GM18507 (cell line): ENCODE measurements around the gene ITIH5.

Experiments used
- DNase-seq: peaks from one replicate; pipeline ENCODE4 v3.0.0; 2011; ENCODE audit warnings: low read depth; ENCODE audit not compliant: insufficient read length; ENCODE audit errors: extremely low spot score
- FAIRE-seq: peaks from 2 replicates; lab custom pipeline; 2011; peaks lifted over from hg19 to GRCh38; lab: Jason Lieb, UNC

Gene ITIH5

GRCh38 chr10:7538970-7539654 is 127.7 kb downstream of the ITIH5 start:
- FAIRE-seq: no peak
- DNase-seq: no peak

DNA sequence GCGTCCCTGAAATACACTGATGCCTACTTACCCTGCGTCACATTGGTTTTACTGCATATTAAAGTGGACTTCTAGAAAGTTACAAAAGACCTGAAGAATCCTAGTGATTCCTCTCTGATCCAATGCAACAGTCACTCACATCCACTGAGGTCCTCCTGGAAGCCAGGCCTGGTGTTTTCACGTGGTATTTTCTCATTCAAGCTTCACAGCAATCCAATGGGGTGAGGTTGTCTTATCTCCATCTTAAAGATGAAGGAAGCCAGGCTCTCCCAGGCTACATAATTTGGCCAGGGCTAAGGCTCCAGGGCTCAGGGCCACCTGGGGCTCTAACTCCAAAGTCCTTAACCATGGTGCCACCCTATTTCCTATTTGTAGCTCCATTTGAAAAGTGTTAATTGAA is 129.6 kb downstream of the ITIH5 start:
- FAIRE-seq: no peak
- DNase-seq: no peak

DNA sequence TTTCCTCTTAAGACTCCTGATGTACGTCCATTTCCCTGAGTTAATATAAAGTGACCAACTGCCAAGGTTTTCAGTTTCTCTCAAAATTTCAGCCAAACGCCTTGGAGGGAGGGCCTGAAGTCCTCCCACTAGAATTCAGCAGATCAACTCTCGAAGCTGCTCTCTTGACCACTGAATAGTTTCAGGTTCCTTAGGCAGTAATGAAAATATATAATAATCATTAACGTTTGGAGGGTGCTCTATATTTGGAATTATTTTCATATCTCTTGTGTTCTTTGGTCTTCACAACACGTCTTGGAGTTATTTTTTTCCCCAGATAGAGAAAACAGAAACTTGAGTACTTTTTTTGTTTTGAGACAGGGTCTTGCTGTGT is 132.3 kb downstream of the ITIH5 start:
- DNase-seq: no peak
- FAIRE-seq: peak; percentile 77

DNA sequence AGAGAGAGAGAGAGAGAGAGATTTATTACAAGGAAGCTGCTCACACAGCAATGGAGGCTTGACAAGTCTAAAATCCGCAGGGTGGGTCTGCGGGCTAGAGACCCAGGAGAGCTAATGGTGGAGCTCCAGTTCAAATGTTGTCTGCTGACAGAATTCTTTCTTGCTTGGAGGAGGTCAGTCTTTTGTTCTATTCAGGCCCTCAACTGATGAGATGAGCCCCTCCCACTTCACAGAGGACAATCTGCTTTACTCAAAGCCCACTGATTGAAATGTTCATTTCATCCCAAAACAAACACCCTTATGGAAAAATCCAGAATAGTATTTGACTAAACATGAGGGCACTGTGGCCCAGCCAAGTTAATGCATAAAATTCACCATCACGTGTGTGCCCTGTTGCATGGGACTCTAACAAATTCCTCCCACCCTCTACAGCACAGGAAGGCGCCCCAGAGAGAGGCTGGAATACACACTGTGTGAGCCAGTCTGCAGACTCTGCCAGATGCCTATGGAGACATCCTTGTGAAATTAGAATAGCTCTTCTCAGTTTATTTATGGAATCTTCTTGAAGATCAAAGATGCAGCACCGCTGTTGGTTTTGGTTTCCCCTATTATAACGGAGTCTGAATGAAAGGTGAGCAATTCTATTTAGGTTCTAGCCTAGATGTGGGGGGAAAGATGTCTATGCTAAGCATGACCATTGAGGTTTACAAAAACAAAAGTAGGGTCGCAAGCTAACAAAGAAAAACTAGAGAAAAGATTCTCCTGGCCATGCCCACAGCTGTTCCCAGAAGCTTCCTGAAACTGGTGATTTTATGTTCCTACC is 132.9 kb downstream of the ITIH5 start:
- no peak for FAIRE-seq
- no peak for DNase-seq

DNA sequence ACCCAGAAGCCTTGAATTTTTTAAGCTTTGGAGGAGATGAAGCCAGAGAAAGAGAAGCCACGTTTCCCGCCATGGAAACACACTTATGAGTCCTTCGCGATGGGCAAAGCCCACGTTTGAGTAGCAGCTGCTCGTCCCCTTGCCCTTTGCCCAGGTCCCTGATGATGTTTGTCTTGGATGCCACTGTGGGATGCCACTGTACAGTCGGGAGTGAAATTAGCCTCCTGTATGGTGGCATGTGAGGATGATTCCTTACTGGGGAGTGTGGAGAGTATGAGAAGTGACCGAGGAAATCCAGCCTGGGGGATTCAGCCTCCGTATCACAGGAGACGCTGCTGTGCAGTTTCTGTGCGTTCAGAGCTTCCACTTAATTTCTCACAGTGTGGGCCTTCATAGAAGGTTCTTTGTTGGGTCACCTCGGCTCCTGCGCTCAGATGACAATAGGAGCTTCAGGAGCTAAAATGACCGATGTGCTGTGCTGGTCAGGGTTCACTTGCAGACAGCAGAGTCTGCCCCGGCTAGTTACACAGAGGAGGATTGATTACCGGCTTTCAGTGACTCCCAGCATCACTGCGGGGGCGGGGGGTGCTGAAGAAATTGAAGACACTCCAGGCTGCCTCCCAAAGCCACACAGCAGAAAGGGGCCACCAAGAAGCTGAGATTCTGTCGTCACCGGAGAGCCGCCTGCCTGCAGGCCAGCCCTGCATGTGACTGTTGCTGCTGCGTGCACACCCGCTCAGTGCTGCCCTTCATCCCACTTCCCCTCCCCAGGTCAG is 133.9 kb downstream of the ITIH5 start:
- FAIRE-seq (no peak), DNase-seq (no peak)

- FAIRE-seq (no peak), DNase-seq (no peak)
These were observed 137.1 kb downstream of the ITIH5 start for GRCh38 chr10:7529638-7530037.

GRCh38 chr10:7527468-7527867 is 139.3 kb downstream of the ITIH5 start:
- no peak for DNase-seq

DNA sequence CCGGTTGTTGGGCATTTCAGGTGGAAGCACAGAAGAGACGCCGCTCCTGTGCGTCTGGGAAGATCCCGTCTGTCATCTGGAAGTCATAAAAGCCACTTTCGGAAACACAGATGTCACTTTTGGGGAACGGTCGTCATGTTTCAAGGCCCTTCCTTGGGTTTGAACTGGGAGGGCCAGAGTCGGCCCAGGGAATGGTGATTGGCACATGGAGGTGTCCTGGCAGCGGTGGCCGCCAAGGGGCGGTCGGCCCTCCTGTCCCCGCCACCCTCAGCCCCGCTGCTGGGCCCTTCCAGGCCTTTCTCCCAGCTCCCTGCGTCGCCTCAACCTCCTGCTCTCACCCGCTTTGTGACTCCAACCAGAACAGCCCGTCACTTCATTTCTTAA is 140.8 kb downstream of the ITIH5 start:
- DNase-seq (no peak), FAIRE-seq (no peak)

More at GRCh38 chr10:7527468-7527867, 139.3 kb downstream of the ITIH5 start:
- FAIRE-seq: no peak

DNA sequence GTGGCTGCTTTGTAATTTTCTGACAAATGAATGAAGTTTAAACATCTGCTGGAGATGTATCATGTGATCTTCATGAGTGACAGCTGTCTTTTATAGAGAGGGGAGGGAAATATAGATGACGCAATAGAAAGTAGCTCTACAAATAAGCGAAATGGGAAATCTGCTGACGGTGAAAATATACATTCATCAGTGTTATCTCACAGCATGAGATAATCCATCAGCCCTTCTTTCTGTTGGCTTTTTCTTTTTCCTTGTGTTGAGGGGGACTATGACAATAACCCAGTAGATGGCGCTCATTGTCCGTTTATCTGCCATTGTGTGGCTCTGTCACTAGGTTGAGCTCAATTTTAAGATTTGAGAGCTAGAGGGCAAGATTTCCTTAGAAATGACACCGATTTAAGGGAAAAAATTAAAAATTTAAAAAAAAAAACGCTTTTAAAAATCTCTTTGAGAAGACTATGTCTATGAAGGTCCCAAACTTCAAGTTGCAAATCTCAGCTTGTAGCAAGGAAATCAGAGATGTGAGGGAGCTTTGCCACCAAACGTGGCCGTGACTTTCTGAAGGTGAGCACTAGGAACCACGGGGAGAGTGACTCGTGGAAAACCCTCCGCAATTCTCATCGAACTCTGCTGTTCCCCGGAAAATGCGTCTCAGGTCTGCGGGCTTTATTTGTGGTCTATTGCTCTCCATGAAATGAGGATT is 141.3 kb downstream of the ITIH5 start:
- peak; percentile 39 for DNase-seq
- FAIRE-seq: peak; percentile 93

DNA sequence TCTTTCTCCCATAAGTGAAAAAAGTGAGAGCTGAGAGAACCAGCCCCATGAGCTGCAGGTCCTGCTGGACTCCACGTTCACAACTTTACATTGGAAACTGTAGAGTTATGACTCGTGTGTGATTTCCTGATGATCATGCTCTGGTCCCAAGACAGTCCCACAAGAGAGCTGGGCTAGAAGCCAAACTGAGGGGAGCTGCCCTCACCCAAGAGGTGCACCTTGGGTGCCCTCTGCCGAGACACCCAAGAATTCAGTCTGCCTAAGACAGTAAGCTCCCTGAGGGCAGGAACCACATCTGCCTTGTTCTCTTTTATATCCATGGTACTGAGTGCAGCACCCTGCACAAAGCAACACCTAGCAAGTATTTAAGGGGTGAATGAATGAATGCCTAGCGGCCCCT is 143.1 kb downstream of the ITIH5 start:
- FAIRE-seq (no peak), DNase-seq (no peak)

- FAIRE-seq (peak; percentile 74), DNase-seq (peak; percentile 45)
These were observed 146.0 kb downstream of the ITIH5 start for GRCh38 chr10:7520507-7521485.

DNA sequence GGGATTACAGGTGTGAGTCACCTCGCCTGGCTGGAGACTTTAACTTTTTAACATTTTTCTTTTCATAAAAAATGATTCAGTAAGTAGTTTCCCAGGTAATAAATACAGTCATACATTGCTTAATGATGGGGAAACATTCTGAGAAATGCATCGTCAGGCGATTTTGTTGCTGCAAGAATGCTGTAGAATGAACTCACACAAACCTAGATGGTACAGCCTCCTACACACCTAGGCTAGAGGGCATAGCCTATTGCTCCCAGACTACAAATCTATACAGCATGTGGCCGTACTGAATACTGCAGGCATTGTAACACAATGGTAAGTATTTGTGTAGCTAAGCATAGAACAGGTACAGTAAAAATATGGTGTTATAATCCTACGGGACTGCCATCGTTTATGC is 147.4 kb downstream of the ITIH5 start:
- FAIRE-seq (no peak), DNase-seq (no peak)

GRCh38 chr10:7518693-7519092 is 148.1 kb downstream of the ITIH5 start:
- FAIRE-seq: no peak
- no peak for DNase-seq

DNA sequence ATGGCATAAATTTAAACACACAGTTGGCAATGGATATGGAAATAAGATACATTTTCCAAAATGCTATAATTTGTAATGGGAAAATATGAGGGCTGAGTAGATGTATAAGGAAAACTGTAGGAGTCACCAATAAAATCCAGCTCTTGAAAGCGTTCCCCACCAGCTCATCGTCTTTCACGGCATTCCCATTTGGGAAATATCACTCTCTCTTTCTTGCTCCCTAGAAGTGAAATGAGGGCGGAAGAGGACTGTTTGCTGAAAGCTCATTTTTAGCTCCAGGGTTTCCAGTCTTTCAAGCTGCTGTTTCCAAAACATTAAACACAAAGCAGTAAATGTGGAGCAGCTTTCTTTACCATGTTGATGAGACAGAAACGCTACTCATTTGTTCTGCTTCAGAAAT is 151.3 kb downstream of the ITIH5 start:
- FAIRE-seq (no peak), DNase-seq (no peak)

DNA sequence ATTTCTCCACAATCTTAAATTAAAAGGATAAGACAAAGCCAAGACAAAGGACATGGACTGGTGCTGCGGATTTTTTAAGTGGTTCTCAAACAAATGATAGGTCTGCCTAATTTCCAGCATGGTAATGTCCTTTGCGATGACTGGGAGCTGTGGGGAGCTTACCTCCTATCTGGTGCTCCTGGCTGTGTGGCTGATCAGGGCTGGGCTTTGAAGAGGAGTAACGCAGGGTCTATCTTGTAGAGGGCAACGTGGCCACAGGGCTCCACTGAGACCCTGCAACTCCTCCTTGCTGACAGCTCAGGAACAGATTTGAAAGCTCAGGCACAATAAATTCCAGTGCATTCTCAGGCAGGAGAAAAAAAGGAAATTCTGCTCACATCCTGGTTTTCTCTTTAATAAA is 152.8 kb downstream of the ITIH5 start:
- DNase-seq (no peak), FAIRE-seq (no peak)

GRCh38 chr10:7513455-7513854 is 153.3 kb downstream of the ITIH5 start:
- FAIRE-seq: no peak
- no peak for DNase-seq

DNA sequence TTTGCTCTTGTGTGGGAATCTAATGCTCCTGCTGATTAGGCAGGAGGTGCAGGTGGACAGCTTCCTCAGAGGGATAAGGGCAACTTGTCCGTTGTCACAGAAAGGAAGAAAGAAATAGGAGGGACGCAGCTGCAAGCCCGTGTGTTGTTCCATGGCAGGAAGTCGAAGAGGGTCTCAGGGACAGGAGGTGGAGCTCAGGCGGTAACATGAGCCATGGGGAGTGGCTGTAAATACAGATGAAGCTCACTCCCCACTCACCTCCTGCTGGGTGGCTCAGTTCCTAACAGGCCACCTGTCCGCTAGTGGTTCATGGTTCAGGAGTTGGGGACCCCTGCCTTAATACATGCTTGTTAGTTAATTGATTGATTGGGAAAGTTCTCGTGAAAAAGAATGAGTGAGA is 154.3 kb downstream of the ITIH5 start:
- DNase-seq: no peak
- FAIRE-seq: no peak

DNA sequence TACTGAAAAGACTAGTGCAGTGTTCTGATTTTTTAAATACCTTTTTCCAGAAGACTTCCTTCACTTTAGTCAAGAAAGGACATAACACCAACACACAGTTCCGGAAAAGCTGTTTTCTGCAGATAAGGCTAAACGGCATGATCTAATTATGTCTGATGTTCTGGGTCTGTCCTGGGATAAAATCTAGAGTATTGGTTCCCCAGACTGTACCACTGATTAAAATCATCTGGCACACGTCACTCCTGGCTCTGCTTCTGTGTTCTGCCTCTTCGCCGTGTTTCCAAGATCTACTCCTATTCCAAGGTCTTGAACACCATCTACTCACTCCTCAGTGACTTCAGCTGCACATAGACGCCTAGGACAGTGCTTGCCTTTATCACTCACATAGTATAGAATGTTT is 155.2 kb downstream of the ITIH5 start:
- DNase-seq: no peak
- FAIRE-seq: no peak
